Fibroblast of skin of left biceps (primary cell): ENCODE data around the gene TRIM31.

ENCODE experiments used
- DNase-seq, 2 experiments: peaks; one replicate each; pipeline ENCODE4 v3.0.0-alpha.2; 2013; ENCODE audit warnings: low read depth in 2 of 2

TRIM31 gene

GRCh38 chr6:30075790-30076732 is 36.8 kb downstream of the TRIM31 start:
- DNase-seq = no peak

DNA sequence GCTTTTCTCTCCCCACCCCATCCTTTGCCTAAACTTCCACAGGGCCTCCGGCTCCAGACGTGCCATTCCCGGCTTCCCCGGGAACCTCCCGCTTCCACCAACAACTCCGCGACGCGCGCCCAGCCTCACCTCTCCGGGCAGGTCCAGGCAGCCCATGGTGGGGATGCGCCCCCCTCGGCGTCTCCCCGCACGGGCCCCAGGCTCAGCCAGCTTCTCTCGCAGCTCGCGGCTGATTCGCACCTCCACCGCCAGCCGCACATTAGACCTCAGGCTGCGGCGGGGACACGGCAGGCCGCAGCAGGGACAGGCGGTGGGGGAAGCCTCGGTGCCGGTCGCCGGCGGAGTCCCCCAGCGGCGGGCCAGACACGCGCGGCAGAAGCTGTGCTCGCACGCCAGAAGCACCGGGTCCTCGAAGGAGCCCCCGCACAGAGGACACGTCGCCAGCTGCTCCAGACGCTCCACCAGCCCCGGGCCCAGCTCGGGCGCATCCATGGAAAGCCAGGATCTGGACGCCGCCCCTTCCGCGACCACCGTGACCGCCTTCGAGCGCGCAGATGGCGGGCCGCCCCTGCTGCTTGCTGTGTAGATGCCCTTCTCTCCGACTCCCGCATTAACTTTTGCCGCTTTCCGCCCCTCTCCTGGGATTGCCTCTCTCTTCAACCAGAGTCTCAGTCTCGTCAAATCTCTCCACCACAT is 37.6 kb downstream of the TRIM31 start, which contains the start of gene RNF39:
RNF39 (minus strand) TSS at position 676 of the 696 bp plus-strand sequence; CDS start at position 492, 184 bp downstream.
- DNase-seq = no peak

GRCh38 chr6:30074331-30075093 is 38.4 kb downstream of the TRIM31 start:
- no peak for DNase-seq

GRCh38 chr6:30073489-30074235 is 39.2 kb downstream of the TRIM31 start:
- DNase-seq = no peak

GRCh38 chr6:30071858-30072257 is 41.0 kb downstream of the TRIM31 start:
- DNase-seq = no peak

DNA sequence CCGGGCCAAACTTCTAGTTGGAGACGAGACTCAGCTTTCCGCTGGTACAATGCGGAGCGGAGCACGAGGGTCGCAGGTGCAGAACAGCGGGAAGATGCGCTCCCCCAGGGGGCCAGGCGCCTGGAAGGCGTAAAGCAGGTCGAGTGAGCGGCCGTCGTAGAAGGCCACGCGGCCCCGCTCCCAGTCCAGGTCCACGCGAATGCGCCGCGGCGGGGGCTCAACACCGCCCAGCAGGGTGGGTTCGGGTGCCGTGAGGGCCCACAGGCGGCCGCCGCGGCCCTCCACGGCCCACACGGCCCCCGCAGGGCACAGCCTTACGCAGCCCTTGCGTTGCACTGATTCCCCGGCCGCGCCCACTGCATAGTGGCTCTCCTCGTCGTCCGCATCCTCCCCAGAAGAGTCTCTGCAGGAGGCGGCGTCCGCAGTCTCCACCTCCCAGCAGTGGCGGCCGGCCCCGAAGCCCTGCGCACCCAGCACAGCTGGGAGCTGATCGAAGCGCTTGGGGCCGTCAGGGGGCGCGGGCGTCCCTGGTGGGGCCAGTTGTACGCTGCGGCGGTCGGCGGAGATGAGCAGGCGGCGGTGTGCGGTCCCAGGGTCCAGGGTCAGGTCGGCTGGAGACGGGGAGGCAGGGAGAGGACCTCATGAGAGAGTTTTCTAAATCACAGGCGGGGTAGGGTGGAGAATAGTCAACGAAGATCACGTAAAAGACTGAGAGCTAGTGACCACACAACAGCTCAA is 41.6 kb downstream of the TRIM31 start:
- DNase-seq = no peak

- no peak for DNase-seq
Measured at GRCh38 chr6:30067460-30068139, 45.3 kb downstream of the TRIM31 start.

DNA sequence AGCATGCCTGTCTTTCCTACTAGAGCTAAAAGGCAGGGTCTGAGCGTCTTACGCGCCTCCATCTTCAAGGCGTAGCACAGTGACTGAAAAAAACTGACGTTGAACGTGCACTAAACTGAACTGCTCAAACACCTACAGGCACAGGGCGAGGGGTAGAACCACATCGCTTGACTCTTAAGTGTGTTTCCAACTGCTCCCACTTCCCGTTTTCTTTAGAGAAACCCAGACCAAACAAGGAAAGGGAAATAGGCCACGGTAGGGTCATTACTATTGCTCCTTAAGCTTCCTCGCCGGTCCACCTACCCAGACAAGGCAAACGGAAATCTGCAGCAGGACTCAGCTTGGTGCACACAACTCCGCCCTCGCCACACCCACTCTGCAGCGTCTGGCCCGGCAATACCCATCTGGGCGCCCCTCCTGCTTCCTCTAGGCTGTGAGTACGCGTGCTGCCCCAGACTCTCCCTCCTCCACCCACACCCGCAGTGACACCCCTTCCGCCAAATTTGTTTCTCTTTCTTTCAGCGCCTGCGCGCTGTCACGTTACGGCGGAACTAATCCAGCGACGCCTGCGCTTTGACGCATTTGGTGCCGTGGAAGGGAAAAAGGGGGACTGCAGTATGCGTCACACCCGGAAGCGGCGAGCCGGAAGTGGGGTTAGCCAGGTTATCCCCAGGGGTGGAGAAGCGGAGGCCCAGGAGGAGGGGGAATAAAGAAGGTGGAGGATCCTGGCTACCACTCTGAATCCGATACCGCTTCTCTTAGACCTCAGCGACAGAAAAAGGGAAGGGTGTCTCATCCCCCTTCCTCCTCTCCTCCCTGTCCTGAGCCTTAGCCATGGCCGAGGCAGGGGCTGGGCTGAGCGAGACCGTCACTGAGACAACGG is 46.1 kb downstream of the TRIM31 start, which contains the start of gene PPP1R11:
PPP1R11 (plus strand) TSS at position 622 of the 883 bp plus-strand sequence; CDS start at position 835, 213 bp downstream.
- DNase-seq = peak; percentile 98

DNA sequence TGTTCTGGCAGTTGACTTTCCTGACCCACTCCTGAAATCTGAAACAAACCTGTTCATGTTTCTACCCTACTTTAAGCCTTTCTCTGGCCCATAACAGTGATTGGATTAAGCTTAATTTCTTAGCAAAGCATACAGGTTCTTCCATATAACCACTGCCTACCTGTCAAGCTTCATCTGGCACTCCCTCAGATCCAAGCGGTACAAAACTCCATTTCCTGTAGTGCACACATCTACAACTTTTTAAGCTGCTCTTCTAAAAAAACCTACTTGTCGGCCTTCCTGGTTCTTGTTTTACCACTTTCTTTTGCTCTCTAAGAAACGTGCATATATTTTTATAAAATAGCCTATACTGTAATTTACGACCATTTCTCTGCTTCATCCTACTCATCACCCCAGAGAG is 46.8 kb downstream of the TRIM31 start:
- no peak for DNase-seq

DNA sequence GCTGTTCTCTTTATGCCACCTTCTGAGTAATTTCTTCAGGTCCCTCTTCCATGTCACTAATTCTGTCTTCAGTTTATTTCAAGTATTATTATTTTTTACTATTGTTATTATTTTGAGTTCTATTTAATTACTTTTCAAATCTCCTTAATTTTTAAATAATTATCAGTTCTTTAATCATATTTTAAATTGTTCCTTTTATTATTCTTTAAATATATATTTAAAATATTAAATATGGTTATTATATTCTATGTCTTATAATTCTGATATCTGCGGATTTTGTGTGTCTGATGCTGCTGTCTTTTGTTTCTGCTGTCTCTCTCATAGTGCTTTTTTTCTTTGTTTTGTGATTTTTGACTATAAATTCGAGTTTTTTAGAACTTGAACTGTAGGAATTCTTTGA is 49.6 kb downstream of the TRIM31 start:
- DNase-seq = no peak

- DNase-seq = no peak
Measured at GRCh38 chr6:30062471-30063178, 50.3 kb downstream of the TRIM31 start.

DNA sequence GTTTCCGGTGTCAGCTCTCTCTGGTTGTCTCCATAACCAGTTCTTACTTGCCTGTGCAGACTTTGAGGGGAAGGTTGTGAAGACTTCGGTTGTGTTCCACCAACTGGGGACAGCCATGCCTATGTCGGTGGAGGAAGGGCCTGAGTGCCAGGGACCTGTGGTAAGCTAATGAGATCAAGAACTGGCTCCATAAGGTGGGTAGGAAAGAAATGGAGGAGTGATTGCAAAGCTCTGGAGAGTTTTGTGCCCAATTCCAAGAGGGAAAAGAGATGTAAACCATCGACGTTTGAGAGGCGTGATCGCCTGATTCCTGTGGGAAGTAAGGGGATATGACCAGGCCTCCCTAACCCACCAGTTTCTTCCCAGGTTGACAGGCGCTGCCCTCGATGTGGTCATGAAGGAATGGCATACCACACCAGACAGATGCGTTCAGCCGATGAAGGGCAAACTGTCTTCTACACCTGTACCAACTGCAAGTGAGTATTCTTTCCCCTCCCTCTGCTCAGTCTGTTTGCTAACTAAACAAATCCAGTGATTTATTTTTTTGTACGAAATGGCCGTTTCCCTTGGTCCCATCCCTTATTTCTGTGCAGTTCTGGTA is 50.9 kb downstream of the TRIM31 start:
- no peak for DNase-seq

- peak; percentile 88 to 92 for DNase-seq
Measured at GRCh38 chr6:30061092-30061857, 51.6 kb downstream of the TRIM31 start, which contains the start of gene POLR1H. POLR1H (plus strand) TSS chr6:30061265; CDS start chr6:30061525, 260 bp downstream.

DNA sequence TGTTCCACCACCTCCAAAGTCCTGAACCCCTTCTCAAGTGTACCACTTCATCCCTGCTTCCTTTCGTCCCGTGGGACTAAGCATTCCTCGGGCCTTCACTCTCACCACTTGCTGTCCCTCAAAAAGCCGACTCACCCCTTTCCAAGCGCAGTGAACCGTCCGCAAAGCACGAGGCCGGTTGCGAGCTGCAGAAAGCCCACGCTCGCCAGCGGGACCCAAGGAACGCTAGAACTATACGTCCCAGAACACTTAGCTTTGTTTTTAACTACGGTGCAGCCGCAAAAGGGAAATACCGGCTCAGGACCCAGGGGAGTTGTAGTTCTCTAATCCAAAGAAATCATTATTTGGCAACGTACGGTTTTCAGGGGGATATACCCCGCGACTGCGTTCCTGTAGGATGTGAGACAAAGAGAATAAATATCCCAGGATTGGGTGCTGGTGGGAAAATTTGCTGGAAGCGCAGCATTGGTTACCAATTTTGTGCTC is 52.2 kb downstream of the TRIM31 start:
- no peak for DNase-seq

DNA sequence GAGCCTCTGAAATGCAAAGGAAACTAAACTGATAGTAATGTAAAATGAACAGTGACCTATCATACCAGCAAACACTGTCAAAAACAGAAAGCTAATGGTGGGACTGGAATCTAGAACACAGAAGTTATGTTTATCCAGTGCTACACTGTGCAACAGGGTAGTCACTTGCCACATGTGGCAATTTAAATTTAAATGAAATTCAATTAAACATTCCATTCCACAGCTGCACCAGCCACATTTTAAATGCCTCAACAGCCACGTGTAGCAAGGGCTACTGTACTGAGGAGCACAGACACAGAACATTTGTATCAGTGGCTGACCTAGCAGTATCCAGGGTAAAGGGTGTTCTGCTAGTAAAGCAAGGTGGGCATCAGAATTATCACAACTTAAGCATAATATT is 57.4 kb downstream of the TRIM31 start:
- no peak for DNase-seq

GRCh38 chr6:30053682-30054081 is 59.2 kb downstream of the TRIM31 start:
- no peak for DNase-seq
